ENCODE data around the gene ACSS1. TPM values are rescaled to one million over a fixed set of nuclear protein-coding genes. Genes with fewer than 3 reads are reported as not detected.

Gene ACSS1
- total and polyA plus RNA-seq, 2 of the 8 experiments (the other 6 are each of a cell fraction or from before 2014, with no cell fraction given), result 2.6 to 3.4 TPM

GRCh38 chr20:25085756-25086495 lies 28.0 kb upstream of the ACSS1 start (continued):
- no peak for TF ChIP-seq CREB1 (IDR thresholded peaks at IDR 0.05)
- TF ChIP-seq YY1 (IDR thresholded peaks at IDR 0.05; ENCODE audit: low read depth, low read length), result no peak
